ENCODE measurements around the gene TCTN3. TPM values are rescaled to one million over a fixed set of nuclear protein-coding genes. Genes with fewer than 3 reads are reported as not detected.

The TCTN3 gene
- total and polyA plus RNA-seq, 2 of the 13 experiments (the other 11 are each of a cell fraction or from before 2014, with no cell fraction given) = 53.3 to 60.0 TPM

DNA sequence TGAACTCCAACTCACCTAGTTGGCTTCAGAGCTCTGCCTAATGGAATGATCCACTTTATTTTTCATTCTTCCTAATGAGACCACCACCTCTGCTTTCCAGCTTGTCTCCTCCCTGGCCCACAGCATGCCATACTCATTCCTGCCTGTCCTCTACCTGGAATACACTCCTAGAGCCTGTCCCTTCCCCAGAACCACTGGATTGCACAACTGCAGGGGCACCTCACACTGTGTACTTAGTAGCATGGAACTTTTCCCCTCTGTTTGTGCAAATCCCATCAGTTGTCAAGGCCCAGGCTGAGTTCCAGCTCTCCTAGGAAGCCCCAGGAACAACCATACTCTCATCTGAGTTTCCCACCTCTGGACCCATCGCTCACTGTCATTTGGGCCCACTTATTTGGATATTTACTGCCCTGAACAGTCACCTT lies 52.8 kb downstream of the TCTN3 start (continued):
- TF ChIP-seq SP4 (CRISPR knock-in tag; IDR thresholded peaks at IDR 0.05) = peak; percentile 59; the same call in 1 of the 2 replicates
- TF ChIP-seq ZNF326 (CRISPR knock-in tag; IDR thresholded peaks at IDR 0.05; ENCODE audit: borderline replicate concordance) = no peak
- TF ChIP-seq FOXJ3 (CRISPR knock-in tag; IDR thresholded peaks at IDR 0.05; ENCODE audit: borderline replicate concordance) = peak; percentile 79
- TF ChIP-seq ZSCAN21 (CRISPR knock-in tag; IDR thresholded peaks at IDR 0.05; ENCODE audit: borderline replicate concordance) = peak; percentile 82; the same call in 1 of the 2 replicates
- TF ChIP-seq, protein P1, sequence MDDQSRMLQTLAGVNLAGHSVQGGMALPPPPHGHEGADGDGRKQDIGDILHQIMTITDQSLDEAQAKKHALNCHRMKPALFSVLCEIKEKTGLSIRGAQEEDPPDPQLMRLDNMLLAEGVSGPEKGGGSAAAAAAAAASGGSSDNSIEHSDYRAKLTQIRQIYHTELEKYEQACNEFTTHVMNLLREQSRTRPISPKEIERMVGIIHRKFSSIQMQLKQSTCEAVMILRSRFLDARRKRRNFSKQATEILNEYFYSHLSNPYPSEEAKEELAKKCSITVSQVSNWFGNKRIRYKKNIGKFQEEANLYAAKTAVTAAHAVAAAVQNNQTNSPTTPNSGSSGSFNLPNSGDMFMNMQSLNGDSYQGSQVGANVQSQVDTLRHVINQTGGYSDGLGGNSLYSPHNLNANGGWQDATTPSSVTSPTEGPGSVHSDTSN (CRISPR knock-in tag; IDR thresholded peaks at IDR 0.05; ENCODE audit: borderline replicate concordance) = no peak
- peak; percentile 87; the same call in 1 of the 2 replicates for TF ChIP-seq ZNF644 (CRISPR knock-in tag; IDR thresholded peaks at IDR 0.05; ENCODE audit: low read depth)
- no peak for TF ChIP-seq SATB2 (CRISPR knock-in tag; IDR thresholded peaks at IDR 0.05)
- TF ChIP-seq ZNF792 (CRISPR knock-in tag; IDR thresholded peaks at IDR 0.05) = peak; percentile 88; the same call in 1 of the 2 replicates
- TF ChIP-seq ZNF629 (CRISPR knock-in tag; conservative IDR thresholded peaks at IDR 0.05) = peak; percentile 44; the same call in 1 of the 2 replicates
- peak; percentile 43; the same call in 1 of the 2 replicates for TF ChIP-seq ZNF772 (CRISPR knock-in tag; IDR thresholded peaks at IDR 0.05)
- no peak for TF ChIP-seq GTF2F1 (IDR thresholded peaks at IDR 0.05; ENCODE audit: low read length)
- peak; percentile 75; the same call in 1 of the 2 replicates for TF ChIP-seq ZNF816 (CRISPR knock-in tag; IDR thresholded peaks at IDR 0.05; ENCODE audit: borderline replicate concordance)
- peak; percentile 57; the same call in 1 of the 2 replicates for TF ChIP-seq MIER2 (CRISPR knock-in tag; IDR thresholded peaks at IDR 0.05)
- no peak for TF ChIP-seq ZSCAN30 (CRISPR knock-in tag; IDR thresholded peaks at IDR 0.05)
- no peak for TF ChIP-seq CCAR2 (optimal IDR thresholded peaks at IDR 0.05; ENCODE audit: low read depth, low read length)
- TF ChIP-seq SMAD1 (CRISPR knock-in tag; IDR thresholded peaks at IDR 0.05; ENCODE audit: borderline replicate concordance, low read depth) = no peak
- TF ChIP-seq, protein P2, sequence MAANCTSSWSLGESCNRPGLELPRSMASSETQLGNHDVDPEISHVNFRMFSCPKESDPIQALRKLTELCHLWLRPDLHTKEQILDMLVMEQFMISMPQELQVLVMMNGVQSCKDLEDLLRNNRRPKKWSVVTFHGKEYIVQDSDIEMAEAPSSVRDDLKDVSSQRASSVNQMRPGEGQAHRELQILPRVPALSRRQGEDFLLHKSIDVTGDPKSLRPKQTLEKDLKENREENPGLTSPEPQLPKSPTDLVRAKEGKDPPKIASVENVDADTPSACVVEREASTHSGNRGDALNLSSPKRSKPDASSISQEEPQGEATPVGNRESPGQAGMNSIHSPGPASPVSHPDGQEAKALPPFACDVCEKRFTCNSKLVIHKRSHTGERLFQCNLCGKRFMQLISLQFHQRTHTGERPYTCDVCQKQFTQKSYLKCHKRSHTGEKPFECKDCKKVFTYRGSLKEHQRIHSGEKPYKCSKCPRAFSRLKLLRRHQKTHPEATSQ (CRISPR knock-in tag; IDR thresholded peaks at IDR 0.05; ENCODE audit: borderline replicate concordance) = peak; percentile 93; the same call in 1 of the 2 replicates
- peak; percentile 98 for TF ChIP-seq CEBPB (IDR thresholded peaks at IDR 0.05; ENCODE audit: borderline replicate concordance, low read depth, low read length)
- TF ChIP-seq, protein P3, sequence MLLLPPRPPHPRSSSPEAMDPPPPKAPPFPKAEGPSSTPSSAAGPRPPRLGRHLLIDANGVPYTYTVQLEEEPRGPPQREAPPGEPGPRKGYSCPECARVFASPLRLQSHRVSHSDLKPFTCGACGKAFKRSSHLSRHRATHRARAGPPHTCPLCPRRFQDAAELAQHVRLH (CRISPR knock-in tag; IDR thresholded peaks at IDR 0.05; ENCODE audit: borderline replicate concordance, low read depth) = no peak
- TF ChIP-seq, protein P4, sequence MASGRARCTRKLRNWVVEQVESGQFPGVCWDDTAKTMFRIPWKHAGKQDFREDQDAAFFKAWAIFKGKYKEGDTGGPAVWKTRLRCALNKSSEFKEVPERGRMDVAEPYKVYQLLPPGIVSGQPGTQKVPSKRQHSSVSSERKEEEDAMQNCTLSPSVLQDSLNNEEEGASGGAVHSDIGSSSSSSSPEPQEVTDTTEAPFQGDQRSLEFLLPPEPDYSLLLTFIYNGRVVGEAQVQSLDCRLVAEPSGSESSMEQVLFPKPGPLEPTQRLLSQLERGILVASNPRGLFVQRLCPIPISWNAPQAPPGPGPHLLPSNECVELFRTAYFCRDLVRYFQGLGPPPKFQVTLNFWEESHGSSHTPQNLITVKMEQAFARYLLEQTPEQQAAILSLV (CRISPR knock-in tag; IDR thresholded peaks at IDR 0.05; ENCODE audit: borderline replicate concordance) = no peak
- TF ChIP-seq SNAPC2 (CRISPR knock-in tag; IDR thresholded peaks at IDR 0.05) = peak; percentile 70; the same call in 1 of the 2 replicates
- no peak for TF ChIP-seq FOXA1 (IDR thresholded peaks at IDR 0.05)
- peak; percentile 90 for TF ChIP-seq FOXA1 (CRISPR knock-in tag; IDR thresholded peaks at IDR 0.05)
- no peak for TF ChIP-seq ZNF782 (CRISPR knock-in tag; IDR thresholded peaks at IDR 0.05; ENCODE audit: borderline replicate concordance)
- TF ChIP-seq, protein P5, sequence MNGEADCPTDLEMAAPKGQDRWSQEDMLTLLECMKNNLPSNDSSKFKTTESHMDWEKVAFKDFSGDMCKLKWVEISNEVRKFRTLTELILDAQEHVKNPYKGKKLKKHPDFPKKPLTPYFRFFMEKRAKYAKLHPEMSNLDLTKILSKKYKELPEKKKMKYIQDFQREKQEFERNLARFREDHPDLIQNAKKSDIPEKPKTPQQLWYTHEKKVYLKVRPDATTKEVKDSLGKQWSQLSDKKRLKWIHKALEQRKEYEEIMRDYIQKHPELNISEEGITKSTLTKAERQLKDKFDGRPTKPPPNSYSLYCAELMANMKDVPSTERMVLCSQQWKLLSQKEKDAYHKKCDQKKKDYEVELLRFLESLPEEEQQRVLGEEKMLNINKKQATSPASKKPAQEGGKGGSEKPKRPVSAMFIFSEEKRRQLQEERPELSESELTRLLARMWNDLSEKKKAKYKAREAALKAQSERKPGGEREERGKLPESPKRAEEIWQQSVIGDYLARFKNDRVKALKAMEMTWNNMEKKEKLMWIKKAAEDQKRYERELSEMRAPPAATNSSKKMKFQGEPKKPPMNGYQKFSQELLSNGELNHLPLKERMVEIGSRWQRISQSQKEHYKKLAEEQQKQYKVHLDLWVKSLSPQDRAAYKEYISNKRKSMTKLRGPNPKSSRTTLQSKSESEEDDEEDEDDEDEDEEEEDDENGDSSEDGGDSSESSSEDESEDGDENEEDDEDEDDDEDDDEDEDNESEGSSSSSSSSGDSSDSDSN (CRISPR knock-in tag; IDR thresholded peaks at IDR 0.05) = peak; percentile 36; the same call in 1 of the 2 replicates
- TF ChIP-seq GATAD1 (CRISPR knock-in tag; IDR thresholded peaks at IDR 0.05) = peak; percentile 47; the same call in 1 of the 2 replicates

All from HepG2 (cell line).